GM18508 (cell line): Measurements from ENCODE around the gene TAF4.
"Not testable (repeated sequence)": the region's sequence is repeated elsewhere in the genome, so short reads cannot be mapped to it uniquely, and the experiment has no call there.

Source experiments
- ATAC-seq: cut with Tn5 transposase; IDR thresholded peaks from one replicate; pipeline ENCODE4 v1.9.1; 2021; ENCODE audit warnings: moderate number of reproducible peaks; ENCODE audit not compliant: insufficient read depth, unreplicated experiment

The TAF4 gene

GRCh38 chr20:62059920-62060630, 5.6 kb downstream of the TAF4 start:
- no peak for ATAC-seq

GRCh38 chr20:62059401-62059800, 6.3 kb downstream of the TAF4 start:
- no peak for ATAC-seq

- ATAC-seq: no peak
Observed at GRCh38 chr20:62058941-62059340, 6.7 kb downstream of the TAF4 start.

- no peak for ATAC-seq
Observed at GRCh38 chr20:62056975-62057374, 8.7 kb downstream of the TAF4 start.

- ATAC-seq: no peak
Observed at GRCh38 chr20:62056377-62056776, 9.3 kb downstream of the TAF4 start.

GRCh38 chr20:62055862-62056115, 9.9 kb downstream of the TAF4 start:
- not testable (repeated sequence) for ATAC-seq

- ATAC-seq: no peak
Observed at GRCh38 chr20:62055106-62055861, 10.4 kb downstream of the TAF4 start.

GRCh38 chr20:62054451-62054953, 11.2 kb downstream of the TAF4 start:
- no peak for ATAC-seq

GRCh38 chr20:62053465-62054196, 12.1 kb downstream of the TAF4 start:
- ATAC-seq: no peak

GRCh38 chr20:62052842-62053464, 12.7 kb downstream of the TAF4 start:
- ATAC-seq: no peak

GRCh38 chr20:62052336-62052841, 13.3 kb downstream of the TAF4 start:
- no peak for ATAC-seq

- ATAC-seq: no peak
Observed at GRCh38 chr20:62051546-62052255, 14.0 kb downstream of the TAF4 start.

GRCh38 chr20:62051144-62051543, 14.5 kb downstream of the TAF4 start:
- no peak for ATAC-seq

GRCh38 chr20:62050166-62051120, 15.2 kb downstream of the TAF4 start:
- no peak for ATAC-seq

- no peak for ATAC-seq
Observed at GRCh38 chr20:62049342-62050165, 16.1 kb downstream of the TAF4 start.

- ATAC-seq: no peak
Observed at GRCh38 chr20:62048821-62049291, 16.8 kb downstream of the TAF4 start.

GRCh38 chr20:62048346-62048761, 17.3 kb downstream of the TAF4 start:
- ATAC-seq: no peak
